Stimulated activated CD4-positive, alpha-beta T cell treated with anti-CD3 and anti-CD28 coated beads, TNF-alpha, amount 100 ng/mL, for 1 hour (primary cell): ENCODE data around the gene NHSL2.
"Not testable (repeated sequence)": the region's sequence is repeated elsewhere in the genome, so short reads cannot be mapped to it uniquely, and the experiment has no call there.

ENCODE experiments used
- DNase-seq, 3 donors: peaks; one replicate each; pipeline ENCODE4 v3.0.0-alpha.2; 2020; ENCODE audit warnings: low read depth in 3 of 3, low spot score in 1 of 3

NHSL2 gene

DNA sequence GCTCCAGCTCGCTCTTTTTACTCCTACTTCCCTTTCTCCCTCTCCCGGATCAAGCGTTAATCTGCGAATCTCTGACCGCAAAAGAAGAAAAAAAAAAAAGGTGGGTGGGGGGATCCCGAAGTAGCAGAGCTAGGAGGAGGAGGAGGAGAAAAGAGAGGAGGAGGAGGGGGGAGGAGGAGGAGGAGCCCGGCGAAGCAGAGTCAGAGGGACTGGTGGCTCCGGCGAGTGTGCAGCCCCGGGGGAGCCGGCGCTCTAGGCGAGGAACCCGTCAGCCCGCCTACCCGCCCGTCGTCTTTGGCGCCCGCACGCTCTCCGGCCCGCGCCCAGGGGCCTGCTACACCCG is at the start of gene NHSL2:
Gene NHSL2, plus strand, starts transcription at position 203 of the 343 bp plus-strand sequence.
- DNase-seq = no peak

DNA sequence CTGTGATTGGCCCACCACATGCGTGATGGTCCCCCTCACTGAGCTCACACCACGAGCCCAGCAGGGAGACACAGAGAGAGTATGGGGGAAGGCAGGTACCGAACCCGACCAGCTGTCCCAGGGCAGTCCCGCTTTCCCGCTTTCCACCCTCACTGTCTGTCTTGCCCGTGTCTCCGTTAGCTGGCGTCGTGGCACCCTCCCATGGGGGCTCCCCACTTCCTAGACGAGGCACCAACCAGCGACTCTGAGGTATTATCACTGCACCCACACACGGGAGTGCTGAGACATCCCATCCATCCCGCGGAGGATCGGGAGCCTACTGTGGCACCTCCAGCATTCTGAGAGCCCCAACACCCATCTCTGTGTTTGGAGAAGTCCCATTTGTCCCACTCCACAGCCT is 43.0 kb upstream of the NHSL2 start:
- DNase-seq = no peak

DNA sequence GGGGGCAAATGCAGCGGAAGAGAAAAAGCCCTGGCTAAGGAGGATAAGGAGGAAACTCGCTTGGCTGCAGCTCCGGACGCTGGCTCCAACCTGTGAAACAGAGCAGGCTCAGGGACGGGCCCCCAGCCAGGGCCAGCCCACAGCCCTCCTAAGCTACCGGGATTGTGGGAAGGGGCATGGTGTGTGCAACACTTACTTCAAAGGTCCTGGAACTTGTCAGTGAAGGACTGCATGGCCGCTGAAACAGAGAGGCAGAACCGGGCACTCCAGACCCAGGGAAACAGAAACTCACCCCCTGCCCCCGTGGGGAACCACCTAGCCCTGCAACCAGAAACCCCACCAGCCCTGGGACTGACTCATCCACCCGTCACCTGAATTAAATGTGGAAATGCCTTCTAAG is 41.1 kb upstream of the NHSL2 start:
- DNase-seq = not testable (repeated sequence)

DNA sequence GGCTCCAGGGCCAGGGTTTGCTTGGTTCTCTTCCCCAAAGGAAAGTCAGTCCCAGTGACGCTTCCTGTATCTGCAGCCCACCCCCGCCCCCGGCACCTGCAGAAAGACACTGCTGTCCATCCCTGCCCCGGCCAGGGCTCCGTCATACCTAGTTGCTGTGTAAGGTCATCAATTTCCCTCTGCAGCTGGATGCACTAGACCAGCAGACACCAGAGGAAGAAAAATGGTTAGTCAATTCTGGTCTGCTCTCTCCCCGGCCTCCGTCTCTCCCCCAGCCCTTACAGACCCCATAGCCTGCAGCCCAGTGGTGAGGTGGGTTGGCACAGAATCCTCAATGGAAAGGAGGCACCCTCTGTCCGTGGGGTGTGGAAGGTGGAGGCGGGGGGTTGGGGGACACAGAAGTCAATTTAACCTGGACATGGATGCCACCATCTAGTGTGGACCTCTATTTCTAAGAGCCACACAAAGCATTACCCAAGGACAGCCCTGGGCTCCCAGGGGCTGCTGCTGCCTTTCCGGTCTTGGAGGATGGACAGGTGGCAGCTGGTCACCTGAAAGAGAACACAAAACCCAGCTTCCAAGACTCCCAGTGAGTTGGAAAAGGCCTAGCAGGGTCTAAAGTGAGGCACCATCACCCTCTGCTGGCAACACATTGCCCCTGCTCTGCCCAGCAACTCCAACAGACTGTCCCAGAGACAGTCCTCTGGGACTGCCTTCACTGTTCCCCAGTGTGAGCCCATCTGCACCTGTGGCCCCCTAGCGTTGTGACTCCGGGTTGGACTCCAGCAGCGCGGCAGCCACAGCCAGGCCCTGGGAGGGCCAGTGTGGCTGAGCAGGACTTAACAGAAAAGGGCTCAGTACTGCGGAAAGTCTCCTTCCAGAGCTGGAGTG is 40.2 kb upstream of the NHSL2 start:
- no peak for DNase-seq

DNA sequence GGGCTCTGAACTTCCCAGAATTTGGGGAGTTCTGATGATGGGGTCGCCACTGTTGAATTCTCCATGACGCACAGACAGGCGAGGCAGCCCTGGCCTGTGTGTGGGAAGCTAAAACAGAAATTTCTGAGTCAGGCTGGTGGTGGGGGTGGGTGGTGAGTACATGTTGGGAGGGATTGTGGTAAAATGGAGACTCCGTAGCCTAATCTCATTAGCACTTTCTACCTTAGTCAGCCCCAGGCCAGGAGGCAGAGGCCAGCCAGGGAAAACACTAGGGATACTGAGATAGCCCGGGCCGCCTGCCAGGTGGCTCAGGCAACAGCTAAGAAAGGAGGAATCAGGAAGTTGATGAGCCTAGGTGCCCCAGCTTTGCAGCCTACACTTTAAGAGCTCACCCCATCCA is 39.3 kb upstream of the NHSL2 start:
- no peak for DNase-seq

DNA sequence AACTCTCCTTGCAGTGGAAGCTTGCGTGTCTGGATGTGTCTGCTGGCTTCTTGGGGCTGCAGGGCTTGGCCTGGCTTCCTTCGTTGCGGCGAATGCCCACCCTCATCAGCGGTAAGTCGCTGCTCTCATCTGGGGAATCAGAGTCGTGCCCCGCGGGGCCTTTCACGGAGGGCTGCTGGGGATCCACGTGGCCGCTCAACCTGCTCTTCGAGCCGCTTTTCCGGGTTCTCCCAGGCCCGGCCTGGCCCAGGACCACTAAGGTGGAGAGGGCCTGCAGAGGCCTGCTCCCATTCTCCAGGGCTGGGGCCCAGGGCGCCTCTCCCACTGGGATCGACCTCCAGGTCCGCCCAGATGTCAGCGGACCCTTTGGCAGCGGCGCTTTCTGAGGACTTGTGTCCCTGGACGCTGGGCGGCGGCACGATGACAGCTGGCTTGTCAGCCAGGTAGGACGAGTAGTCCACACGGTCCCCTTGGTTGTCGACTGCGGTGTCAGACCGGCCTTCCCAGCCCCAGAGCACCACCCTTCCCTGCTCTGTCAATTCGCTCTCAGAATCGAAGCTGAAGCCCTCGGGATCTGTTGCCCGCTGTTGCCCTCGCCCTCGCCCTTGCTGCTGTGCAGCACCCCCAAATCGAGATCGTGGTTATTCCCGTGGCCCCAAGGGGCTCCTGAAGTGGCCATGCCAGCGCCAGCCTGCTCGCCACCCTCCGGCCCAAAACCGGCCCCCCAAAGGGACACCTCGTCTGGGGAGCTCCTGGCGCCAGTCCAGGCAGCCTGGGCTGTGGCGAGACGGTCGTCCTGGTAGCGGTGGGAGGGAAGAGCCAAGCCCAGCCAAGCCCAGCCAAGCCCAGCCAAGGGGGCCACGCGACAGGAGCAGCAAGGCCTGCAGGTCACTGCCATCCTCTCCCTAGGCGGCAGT is 37.8 kb upstream of the NHSL2 start:
- DNase-seq = no peak

DNA sequence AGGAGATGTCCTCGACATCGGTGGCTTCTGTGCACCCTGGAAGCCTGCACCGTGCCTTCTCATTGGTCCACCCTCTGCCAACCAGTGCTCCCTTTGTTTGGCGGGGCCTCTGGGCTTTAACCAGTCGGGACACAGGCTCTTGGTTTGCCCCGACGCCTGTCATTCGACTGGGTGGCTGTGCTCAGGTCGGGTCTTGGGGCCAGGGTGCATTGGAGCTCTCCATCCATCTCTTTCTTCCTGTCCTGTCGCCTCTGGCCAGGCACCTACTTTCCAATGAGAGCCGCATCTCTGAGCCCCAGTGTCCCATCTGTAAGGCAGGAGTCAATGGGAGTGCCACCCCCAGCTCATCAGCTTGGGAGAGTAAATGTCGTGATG is 37.2 kb upstream of the NHSL2 start:
- no peak for DNase-seq

DNA sequence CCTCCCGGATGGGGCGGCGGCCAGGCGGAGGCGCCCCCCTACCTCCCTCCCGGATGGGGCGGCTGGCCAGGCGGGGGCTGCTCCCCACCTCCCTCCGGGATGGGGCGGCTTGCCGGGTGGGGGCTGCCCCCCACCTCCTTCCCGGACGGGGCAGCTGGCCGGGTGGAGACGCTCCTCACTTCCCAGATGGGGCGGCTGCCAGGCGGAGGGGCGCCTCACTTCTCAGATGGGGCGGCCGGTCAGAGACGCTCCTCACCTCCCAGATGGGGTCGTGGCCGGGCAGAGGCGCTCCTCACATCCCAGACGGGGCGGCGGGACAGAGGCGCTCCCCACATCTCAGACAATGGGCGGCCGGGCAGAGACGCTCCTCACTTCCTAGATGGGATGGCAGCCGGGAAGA is 33.8 kb upstream of the NHSL2 start:
- DNase-seq = not testable (repeated sequence)

DNA sequence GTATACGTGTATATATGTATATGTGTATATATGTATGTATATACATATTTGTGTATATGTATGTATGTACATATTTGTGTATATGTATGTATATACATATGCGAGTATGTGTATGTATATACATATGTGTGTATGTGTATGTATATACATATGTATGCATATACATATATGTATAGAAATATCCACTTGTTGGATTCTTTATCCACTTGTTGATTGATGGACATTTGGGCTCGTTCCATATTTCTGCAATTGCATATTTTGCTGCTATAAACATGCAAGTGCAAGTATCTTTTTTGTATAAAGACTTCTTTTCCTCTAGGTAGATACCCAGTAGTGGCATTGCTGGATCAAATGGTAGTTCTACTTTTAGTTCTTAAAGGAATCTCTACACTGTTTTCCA is 25.5 kb upstream of the NHSL2 start:
- no peak for DNase-seq

DNA sequence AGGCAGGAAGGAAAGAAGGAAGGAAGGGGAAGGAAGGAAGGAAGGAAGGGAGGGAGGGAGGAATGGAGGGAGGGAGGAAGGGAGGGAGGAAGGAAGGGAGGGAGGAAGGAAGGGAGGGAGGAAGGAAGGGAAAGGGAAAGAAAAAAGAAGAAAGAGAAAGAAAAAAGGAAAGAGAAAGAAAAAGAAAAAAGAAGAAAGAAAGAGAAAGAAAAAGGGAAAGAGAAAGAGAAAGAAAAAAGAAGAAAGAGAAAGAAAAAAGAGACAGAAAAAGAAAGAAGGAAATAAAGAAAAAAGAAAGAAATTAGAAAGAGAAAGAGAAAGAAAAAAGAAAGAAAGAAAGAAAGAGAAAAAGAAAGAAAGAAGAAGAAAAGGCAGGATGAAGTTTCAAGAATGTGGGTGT is 15.0 kb upstream of the NHSL2 start:
- no peak for DNase-seq

DNA sequence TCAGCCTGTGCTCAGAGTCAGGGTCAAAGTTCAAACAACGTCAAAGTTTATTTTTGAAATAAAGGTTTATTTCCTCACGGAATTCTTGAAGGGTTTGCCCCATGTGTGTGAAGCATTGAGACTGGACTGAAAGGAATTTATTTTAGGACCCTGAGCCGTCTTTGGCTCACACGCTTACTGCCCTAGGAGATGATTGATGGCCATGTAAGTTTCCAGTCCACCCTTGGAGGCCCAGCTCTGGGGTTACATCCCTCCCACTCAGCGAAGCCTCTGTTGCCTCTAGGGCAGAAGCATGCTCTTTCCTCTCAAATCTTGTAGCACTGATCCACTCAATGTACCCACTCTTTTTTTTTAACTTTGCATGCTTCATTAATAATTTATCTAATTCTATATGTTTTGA is 4.5 kb upstream of the NHSL2 start:
- DNase-seq = no peak

DNA sequence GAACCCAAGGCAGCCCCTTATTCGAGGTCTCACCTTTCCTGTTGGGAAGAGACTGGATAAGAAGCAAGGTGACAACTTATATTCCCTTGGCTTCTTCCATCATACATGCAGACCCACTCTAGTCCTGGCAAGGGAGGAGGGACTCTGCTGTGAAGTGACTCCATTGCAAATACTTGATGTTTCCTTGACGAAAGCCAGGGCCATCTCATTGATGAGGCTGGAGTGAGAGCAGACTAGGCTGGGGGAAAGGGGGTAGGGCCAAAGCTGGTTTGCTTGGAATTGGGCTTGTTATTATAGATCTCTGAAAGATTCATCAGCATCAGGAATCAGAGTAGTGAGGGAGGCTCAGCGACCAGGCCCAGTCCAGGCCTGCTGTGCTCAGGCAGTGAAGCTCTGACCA is 2.3 kb upstream of the NHSL2 start:
- DNase-seq = no peak

DNA sequence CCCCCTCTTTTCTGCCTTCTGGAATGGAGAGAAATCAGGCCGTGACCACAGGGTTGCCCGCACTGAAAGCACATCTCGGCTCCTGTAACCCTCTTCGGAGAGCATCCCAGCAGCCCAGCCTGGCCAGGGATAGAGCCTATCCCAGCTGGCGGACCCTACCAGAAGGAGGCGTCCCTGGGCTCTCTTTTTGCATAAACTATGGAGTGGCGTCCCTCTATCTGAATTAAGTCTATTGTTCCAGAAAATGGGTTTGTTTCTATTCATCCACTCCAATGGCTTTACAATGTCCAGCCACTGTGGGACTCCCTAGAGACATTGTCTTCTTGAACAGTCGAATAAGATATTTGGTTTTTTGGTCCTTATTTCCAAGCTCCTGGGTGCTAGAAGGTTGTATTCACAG is 689 bp upstream of the NHSL2 start:
- DNase-seq = no peak

DNA sequence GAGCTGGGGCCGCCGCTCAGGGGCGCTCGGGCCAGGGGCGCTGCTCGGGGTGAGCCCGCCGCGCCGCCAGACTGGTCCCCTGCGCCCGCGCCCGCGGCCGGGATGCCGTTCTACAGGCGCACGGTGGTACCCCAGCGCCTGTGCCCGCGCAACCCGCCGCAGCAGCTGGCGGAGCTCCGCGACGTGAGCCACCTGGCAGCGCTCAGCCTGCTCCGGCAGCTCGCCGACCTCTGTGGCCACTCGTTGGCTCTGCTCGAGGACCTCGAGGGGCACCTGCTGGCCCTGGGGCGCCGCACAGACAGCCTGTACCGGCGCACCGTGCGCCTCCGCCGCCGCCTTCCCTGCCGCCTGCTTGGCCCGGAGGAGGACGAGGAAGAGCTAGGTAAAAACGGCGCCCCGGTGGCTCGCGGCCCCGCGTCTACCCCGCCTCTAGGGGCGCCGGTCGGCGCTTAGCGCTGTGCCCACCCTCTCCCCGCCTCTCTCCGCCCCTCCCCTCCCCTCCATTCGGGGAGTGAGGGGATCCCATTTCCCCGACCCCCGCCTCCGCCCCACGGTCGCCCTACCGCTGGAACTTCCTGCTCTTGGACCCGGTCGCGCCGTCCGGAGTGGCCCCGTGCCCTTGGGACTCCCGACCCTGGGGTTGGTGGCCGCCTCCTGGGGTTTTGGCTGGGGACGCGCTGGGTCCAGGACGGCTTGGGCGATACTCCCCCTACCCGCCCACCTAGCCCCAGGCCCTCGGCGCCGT is 513 bp downstream of the NHSL2 start:
- no peak for DNase-seq

DNA sequence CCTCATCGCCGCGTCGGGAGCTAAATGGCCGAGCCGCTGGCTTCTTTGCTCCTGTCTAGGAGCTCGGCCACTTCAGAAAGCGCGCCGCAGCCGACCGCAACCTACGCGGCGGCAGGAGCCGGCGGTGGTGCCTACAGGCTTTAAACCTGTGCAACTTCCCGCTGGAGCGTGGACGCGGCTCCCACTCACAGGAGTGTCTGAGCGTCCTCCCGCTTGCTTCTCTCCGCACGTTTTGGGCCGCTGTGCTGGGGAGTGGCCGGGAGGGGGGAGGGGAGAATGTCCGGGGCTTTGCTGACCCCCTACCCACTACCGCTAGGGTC is 1.0 kb downstream of the NHSL2 start:
- DNase-seq = no peak

DNA sequence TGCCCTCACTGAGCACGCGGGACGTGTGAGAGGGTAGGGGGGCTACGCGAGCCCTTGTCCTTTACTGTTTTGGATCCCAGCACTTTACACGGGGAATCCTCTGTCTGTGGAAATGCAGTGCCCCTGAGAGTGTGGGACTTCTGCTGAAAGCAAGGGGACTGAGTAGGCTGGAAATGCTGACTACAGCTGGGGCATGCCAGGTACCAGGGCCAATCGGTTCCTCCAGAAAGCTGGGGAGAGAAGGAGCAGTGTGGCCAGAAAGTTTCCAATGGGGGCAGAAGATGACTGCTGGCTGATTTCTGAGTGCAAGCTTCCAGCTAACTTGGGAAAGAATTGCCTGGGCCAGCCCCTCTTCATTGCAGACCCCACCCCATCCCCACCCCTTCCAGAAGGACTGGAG is 1.5 kb downstream of the NHSL2 start:
- no peak for DNase-seq

DNA sequence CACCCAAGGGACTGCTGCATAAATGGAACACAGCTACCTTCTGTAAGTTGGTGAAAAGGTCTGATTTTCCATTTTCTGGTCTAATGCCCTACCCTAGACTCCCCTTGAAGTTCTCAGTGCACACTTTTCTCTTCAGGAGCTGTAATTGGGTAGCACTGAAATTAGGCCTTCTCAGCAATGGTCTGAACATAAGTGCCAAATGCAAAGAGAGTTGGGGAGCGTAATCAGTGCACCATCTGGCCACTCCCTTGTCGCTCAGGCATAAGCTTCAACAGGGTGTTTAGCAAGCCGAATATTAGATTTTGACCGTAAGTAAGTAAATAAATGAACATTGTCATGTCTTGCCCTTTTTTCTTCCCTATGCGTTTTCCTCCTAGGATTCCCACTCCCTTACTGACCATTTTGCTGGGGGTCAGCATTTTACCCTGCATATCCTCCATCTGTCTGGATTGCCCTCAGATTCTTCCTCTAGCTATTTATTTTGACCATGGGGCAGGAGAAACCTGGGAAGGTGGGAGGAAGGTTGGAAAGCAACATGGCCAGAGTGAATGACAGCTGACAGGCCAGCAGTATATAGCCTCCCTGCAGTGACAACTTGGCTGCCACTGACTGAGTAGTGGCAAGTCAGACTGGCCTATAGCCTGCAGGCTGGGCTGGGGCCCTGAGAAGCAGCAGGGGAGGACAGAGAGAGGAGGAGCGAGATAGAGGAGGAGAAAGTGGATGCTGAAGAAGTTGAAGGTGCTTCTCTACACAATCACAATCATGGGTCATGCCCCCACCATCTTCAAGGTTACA is 2.7 kb downstream of the NHSL2 start:
- DNase-seq = no peak

DNA sequence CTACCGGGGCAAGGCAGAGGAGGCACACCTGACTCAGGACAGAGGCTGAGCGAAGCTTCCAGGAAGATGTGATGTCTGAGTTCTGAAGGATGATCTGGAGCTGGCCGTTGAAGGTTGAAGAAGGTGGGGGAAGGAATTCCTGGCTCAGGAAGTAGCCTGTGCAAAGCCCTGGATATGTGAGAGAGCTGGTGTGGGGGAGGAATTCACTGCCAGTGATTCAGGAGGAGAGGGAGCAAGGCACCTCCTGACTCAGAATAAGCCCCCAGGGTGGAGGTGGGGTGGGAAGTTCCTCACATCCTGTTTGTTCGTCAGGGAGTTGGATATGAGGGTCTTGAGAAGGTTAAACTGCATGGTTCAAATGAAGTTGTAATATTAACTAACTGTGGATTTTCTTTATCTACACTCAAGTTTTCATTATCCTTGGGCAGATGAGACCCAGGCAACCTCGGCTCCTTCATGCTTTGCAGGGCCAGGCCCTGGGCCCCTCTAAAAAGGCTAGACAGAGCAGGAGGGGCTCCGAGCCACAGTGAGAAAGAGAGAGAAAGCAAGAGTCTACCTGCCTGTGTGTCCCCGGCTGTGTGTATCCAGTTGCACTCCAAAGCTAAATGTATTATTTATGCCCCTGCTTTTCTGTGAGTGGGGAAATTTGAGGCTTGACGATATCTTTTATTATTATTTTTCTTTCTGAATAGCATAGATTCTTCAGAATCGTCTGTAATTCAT is 7.1 kb downstream of the NHSL2 start:
- DNase-seq = no peak

DNA sequence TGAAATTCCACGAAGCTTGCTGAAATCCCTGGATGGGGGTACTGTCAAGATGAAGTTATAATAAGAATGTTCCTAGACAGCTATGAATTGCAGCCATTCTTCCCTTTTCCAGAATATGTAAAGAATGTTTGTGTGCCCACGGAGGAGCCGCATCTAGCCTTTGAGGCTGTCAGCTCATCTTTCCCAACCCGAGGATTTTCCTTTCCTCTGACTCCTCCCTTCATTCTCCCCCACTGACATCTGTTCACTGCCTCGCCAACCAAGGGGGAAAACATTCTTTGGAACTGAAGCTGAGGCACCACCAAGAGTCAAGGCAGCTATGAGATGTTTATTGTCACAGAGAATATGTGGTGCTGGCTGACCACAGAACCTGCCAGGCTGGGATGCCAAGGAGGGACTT is 8.8 kb downstream of the NHSL2 start:
- DNase-seq = no peak

DNA sequence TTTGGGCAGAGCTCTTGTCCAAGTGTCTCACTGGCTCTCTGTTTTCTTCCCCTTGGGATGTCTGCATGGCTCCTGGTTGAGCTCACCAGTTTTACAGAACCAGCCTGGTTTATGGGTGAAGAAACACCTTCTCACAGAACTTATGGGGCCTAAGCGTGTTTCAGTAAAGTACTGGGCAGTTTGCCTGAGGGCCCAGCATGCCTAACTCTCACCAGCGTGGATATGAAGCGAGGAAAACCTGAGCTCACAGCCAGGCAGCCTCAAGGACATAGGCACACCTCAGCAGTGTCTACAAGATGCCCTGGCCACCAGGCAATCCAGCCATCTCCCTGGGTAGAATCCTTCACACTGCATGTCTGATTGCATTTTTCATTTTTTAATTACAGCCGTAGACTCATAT is 9.2 kb downstream of the NHSL2 start:
- no peak for DNase-seq
